ENCODE measurements around the gene ADGRF3. TPM values are rescaled to one million over a fixed set of nuclear protein-coding genes. Genes with fewer than 3 reads are reported as not detected.

Gene ADGRF3
- total RNA-seq, 1 donor from 2014 or later, result 3.8 TPM

DNA sequence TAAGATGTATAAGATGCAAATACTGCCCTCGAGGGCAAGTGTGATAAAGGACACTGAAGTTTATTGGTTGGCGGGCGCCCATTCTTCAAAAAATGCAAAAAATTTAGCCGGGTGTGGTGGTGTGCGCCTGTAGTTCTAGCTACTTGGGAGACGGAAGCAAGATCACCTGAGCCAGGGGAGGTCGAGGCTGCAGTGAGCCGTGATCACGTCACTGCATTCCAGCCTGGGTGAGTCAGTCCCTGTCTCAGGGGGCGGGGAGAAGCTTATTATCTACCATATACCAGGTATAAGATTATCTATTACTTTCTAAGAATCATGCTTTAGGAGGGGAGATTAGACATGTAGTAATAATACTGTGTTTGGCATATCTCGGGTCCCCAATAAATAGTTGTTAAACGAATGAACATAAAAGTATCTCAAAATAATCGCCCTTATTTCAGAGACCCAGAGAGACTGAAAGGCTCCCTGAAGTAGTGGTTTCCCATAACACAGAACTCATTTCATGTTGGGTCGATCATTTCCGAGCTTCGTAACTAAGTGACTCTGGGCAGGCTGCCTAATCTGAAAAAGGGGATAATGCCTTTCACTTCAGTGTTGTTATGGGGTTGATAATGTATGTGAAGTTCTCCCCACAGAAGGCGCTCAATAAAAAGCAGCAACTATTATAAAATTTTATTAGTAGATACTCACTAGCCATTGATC lies 1.9 kb downstream of the ADGRF3 start:
- TF ChIP-seq, protein P1, sequence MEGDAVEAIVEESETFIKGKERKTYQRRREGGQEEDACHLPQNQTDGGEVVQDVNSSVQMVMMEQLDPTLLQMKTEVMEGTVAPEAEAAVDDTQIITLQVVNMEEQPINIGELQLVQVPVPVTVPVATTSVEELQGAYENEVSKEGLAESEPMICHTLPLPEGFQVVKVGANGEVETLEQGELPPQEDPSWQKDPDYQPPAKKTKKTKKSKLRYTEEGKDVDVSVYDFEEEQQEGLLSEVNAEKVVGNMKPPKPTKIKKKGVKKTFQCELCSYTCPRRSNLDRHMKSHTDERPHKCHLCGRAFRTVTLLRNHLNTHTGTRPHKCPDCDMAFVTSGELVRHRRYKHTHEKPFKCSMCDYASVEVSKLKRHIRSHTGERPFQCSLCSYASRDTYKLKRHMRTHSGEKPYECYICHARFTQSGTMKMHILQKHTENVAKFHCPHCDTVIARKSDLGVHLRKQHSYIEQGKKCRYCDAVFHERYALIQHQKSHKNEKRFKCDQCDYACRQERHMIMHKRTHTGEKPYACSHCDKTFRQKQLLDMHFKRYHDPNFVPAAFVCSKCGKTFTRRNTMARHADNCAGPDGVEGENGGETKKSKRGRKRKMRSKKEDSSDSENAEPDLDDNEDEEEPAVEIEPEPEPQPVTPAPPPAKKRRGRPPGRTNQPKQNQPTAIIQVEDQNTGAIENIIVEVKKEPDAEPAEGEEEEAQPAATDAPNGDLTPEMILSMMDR (IDR thresholded peaks at IDR 0.05; ENCODE audit: unreplicated experiment), result no peak
- Mint-ChIP-seq H3K4me3 (ENCODE audit: low read depth) (peak overlapping the region; percentile 96), H3K27me3 (no peaks in the 10 kb centered on the region), H3K27ac (peak overlapping the region; percentile 99), H3K4me1 (ENCODE audit: low read depth) (peaks cover 34% of the 10 kb centered on the region), H3K9me3 (ENCODE audit: low read depth) (no peaks in the 10 kb centered on the region), H3K36me3 (ENCODE audit: insufficient read depth) (no peaks in the 10 kb centered on the region)
- no peak for DNase-seq (ENCODE audit: low spot score, unreplicated experiment)

DNA sequence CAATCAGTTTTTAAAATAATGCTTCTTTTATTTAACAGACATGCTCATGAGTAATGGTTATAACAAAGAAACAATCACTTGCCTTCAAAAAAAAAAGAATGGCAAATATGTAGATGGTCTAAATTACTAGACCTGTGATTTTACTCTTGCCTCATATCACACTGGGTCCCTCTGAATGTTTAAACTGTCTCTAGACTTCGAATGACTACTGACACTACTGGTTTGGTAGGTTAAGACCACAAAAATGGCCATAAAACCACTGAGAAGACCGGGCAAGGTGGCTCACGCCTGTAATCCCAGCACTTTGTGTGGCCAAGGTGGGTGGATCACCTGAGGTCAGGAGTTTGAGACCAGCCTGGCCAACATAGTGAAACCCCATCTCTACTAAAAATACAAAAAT lies 5.8 kb downstream of the ADGRF3 start:
- DNase-seq (ENCODE audit: low spot score, unreplicated experiment), result no peak
- TF ChIP-seq, protein P1 (IDR thresholded peaks at IDR 0.05; ENCODE audit: unreplicated experiment), result no peak
- no peaks in the 10 kb centered on the region for H3K36me3 Mint-ChIP-seq (ENCODE audit: insufficient read depth)
- no peaks in the 10 kb centered on the region for H3K9me3 Mint-ChIP-seq (ENCODE audit: low read depth)
- H3K4me3 Mint-ChIP-seq (ENCODE audit: low read depth), result no peak overlapping the region
- H3K4me1 Mint-ChIP-seq (ENCODE audit: low read depth), result peaks cover 17% of the 10 kb centered on the region
- H3K27me3 Mint-ChIP-seq, result no peaks in the 10 kb centered on the region
- peak overlapping the region; percentile 91 for H3K27ac Mint-ChIP-seq

DNA sequence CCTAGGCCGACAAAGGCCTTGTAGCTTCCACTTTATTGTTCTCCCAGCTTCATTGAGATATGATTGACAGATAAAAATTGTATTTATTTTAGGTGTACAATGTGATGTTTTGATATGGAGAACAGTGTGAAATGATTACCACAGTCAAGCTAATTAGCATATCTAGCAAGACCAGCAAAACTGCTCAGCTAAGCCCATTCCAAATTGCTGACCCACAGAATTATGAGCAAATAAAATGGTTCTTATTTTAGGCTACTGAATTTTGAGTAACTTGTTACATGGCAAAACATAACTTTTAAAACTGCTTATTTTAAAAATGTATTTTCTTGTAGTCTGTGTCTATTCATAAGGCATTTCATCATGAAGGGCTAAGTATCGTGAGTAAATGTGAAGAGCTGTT lies 9.3 kb downstream of the ADGRF3 start:
- Mint-ChIP-seq H3K9me3 (ENCODE audit: low read depth) (no peaks in the 10 kb centered on the region), H3K27ac (peak overlapping the region; percentile 41), H3K36me3 (ENCODE audit: insufficient read depth) (no peaks in the 10 kb centered on the region), H3K27me3 (no peaks in the 10 kb centered on the region), H3K4me3 (ENCODE audit: low read depth) (no peak overlapping the region), H3K4me1 (ENCODE audit: low read depth) (peaks cover 14% of the 10 kb centered on the region)
- TF ChIP-seq, protein P1 (IDR thresholded peaks at IDR 0.05; ENCODE audit: unreplicated experiment), result no peak
- no peak for DNase-seq (ENCODE audit: low spot score, unreplicated experiment)

DNA sequence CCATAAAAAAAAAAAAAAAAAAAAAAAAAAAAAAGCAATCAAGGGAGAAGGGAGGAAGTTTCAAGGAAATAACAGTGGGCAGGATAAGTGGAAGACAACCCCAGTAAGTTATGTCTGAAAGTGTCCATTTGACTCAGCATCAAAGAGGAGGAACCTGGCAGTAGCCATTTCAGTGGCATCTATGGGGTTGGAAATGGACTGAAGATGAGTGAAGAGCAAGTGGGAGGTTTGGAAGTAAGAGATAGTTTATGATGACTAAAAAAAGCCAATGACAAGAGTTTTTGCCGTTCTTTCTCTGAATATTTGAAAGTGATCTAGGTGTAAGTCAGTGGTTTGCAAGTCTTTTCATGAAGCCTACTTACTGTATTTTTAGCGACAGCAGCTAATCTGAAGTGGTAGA lies 9.9 kb downstream of the ADGRF3 start:
- H3K9me3 Mint-ChIP-seq (ENCODE audit: low read depth), result no peaks in the 10 kb centered on the region
- peaks cover 14% of the 10 kb centered on the region for H3K4me1 Mint-ChIP-seq (ENCODE audit: low read depth)
- no peak for DNase-seq (ENCODE audit: low spot score, unreplicated experiment)
- TF ChIP-seq, protein P1 (IDR thresholded peaks at IDR 0.05; ENCODE audit: unreplicated experiment), result no peak
- no peak overlapping the region for H3K4me3 Mint-ChIP-seq (ENCODE audit: low read depth)
- H3K27me3 Mint-ChIP-seq, result no peaks in the 10 kb centered on the region
- peak overlapping the region; percentile 17 for H3K27ac Mint-ChIP-seq
- no peaks in the 10 kb centered on the region for H3K36me3 Mint-ChIP-seq (ENCODE audit: insufficient read depth)

DNA sequence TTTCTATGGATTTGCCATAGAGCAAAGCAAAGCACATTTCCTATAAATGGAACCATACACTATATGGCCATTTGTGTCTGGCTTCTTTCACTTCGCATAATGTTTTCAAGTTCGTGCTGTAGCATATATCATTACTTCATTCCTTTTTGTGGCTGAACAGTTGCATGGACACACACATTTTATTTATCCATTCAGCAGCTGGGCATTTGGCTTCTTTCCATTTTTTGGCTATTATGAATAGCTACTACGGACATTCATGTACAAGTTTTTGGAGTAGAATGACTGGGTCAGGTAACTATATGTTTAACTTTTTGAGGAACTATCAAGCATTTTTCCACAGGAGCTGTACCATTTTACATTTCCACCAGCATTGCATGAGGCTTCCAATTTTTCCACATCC lies 11.4 kb downstream of the ADGRF3 start:
- Mint-ChIP-seq H3K4me1 (ENCODE audit: low read depth) (peaks cover 9% of the 10 kb centered on the region), H3K4me3 (ENCODE audit: low read depth) (no peak overlapping the region), H3K36me3 (ENCODE audit: insufficient read depth) (no peaks in the 10 kb centered on the region), H3K27ac (no peak overlapping the region), H3K27me3 (no peaks in the 10 kb centered on the region), H3K9me3 (ENCODE audit: low read depth) (no peaks in the 10 kb centered on the region)
- no peak for DNase-seq (ENCODE audit: low spot score, unreplicated experiment)
- TF ChIP-seq, protein P1 (IDR thresholded peaks at IDR 0.05; ENCODE audit: unreplicated experiment), result no peak
